ENCODE results near the gene ZNF366.

DNA sequence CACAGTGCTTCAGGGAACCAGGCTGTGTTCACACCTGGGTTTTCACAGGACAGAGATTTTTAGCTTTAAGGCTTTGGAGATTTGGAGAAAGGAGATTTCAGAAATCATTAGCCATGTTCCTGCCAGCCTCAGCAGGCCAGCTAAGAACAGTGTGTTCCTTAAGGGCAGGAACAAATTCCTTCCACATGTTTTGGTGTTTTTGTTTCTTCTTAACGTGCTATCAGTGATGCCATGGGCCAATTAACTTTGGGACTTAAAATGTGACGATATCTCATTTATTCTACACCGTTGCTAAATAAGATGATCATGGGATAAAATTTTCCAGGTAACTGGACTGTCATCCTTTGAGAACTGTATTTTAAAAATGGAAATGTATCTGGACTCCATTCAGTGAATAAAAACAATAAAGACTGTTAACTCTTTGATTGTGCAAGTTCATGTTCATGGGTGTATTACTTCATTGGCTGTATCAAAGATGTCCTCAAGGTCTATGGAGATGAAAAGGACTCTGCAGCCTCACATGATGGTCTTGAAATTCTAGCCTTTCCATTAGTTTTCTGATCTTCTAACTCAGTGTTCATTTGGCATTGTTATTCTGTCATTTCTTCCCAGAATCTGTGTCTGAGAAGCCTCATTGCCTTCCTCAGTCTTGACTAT, 72.3 kb downstream of the ZNF366 start:
- TF ChIP-seq, protein P1, sequence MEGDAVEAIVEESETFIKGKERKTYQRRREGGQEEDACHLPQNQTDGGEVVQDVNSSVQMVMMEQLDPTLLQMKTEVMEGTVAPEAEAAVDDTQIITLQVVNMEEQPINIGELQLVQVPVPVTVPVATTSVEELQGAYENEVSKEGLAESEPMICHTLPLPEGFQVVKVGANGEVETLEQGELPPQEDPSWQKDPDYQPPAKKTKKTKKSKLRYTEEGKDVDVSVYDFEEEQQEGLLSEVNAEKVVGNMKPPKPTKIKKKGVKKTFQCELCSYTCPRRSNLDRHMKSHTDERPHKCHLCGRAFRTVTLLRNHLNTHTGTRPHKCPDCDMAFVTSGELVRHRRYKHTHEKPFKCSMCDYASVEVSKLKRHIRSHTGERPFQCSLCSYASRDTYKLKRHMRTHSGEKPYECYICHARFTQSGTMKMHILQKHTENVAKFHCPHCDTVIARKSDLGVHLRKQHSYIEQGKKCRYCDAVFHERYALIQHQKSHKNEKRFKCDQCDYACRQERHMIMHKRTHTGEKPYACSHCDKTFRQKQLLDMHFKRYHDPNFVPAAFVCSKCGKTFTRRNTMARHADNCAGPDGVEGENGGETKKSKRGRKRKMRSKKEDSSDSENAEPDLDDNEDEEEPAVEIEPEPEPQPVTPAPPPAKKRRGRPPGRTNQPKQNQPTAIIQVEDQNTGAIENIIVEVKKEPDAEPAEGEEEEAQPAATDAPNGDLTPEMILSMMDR (IDR thresholded peaks at IDR 0.05): no peak
- no peak for TF ChIP-seq POLR2A (IDR thresholded peaks at IDR 0.05)

Measured in testis (tissue), 2 donors.